ENCODE measurements around the gene FRMPD2.
"Not testable (repeated sequence)": the region's sequence is repeated elsewhere in the genome, so short reads cannot be mapped to it uniquely, and the experiment has no call there.

Gene FRMPD2

GRCh38 chr10:48251525-48252353, 22.8 kb downstream of the FRMPD2 start:
- DNase-seq, result no peak

GRCh38 chr10:48251152-48251524, 23.4 kb downstream of the FRMPD2 start:
- DNase-seq, result no peak

- DNase-seq, result no peak
Measured at GRCh38 chr10:48249763-48250351, 24.6 kb downstream of the FRMPD2 start.

- no peak for DNase-seq
Measured at GRCh38 chr10:48249004-48249762, 25.3 kb downstream of the FRMPD2 start.

GRCh38 chr10:48248462-48248861, 26.0 kb downstream of the FRMPD2 start:
- no peak for DNase-seq

DNA sequence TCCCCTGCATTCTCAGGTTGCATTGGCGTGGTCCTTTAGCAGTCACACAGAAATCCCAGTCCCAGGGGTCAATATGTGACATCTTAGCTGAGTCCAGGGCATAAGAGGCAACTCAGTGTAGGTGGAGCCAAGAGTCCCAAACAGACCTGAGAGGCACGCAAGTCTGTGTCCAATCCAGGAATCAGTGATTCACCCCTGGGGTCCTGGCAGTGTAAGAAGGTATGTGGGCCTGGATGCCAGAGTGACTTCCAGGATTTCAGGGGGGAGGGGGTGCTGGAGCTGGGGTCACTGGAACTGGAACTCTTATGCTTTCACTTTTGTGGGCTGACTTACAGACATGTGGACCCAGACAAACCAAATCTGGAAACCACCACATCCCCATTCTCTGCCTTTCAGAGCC, 26.8 kb downstream of the FRMPD2 start:
- DNase-seq, result no peak

DNA sequence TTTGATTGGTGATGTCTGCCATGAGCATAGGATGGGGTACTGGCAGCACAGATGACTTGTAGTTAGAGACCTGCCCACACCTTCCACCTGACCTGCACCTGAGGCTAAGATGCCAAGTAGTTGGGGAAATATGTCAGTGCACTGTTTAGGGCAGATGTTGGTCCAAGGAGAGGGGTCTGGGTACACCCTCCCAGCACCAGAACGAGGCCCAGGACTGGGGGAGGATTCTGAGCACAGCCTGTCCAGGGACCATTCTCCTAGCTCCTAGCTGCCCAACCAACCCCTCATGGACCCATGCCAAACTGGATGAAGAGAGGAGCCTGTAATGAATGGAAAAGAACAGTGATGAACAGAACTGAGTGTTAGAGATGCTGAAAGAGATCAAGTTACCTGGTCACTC, 28.0 kb downstream of the FRMPD2 start:
- DNase-seq, result no peak

DNA sequence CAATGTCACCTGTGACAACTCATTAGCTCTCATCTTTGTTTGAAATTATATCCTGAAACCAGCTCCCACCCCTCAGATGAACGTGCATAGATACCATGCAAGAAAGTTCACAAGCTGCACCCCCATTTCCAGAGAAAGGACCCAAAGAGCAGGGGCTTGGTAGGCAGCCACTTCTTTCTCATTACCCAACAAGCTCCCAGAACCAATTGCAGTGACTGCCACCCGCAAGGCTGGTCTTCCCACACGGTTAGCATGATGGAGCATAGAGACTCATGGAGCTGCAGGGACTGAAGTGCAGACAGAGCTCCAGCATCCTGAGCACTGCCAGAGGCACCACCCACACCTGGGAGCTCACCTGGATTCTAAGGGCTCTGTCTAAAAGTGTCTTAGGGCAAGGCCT, 28.5 kb downstream of the FRMPD2 start:
- no peak for DNase-seq

DNA sequence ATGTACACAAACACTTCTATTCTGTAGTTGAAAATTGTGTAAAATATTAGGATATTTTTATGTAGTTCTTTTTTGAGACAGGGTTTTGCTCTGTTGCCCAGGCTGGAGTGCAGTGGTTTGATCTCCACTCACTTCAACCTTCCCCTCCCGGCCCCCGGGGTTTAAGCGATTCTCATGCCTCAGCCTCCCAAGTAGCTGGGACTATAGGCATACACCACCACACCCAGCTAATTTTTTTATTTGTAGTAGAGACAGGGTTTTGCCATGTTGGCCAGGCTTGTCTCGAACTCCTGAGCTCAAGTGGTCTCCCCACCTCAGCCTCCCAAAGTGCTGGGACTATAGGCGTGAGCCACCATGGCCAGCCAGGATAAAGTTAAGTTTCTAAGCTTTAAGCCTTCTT, 30.6 kb downstream of the FRMPD2 start:
- DNase-seq, result not testable (repeated sequence)

DNA sequence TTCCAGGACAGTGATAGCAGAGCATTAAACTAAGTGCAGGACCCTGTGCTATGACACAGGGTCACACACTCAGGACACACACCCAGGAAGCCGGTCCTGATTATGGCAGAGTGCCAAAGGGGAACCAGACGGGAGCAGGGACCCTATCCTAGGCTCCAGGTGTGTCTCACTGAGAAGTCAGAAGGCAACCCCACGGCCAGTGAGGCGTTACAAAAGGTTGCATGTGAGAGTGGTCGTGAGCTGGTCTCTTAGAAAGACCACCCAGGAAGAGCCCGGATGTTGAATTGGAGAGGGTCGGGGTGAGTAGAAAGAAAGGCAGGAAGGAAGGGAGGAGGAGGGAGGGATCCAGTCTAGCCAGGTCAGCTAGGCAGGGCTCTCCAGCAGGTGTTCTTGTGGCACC, 31.0 kb downstream of the FRMPD2 start:
- no peak for DNase-seq

DNA sequence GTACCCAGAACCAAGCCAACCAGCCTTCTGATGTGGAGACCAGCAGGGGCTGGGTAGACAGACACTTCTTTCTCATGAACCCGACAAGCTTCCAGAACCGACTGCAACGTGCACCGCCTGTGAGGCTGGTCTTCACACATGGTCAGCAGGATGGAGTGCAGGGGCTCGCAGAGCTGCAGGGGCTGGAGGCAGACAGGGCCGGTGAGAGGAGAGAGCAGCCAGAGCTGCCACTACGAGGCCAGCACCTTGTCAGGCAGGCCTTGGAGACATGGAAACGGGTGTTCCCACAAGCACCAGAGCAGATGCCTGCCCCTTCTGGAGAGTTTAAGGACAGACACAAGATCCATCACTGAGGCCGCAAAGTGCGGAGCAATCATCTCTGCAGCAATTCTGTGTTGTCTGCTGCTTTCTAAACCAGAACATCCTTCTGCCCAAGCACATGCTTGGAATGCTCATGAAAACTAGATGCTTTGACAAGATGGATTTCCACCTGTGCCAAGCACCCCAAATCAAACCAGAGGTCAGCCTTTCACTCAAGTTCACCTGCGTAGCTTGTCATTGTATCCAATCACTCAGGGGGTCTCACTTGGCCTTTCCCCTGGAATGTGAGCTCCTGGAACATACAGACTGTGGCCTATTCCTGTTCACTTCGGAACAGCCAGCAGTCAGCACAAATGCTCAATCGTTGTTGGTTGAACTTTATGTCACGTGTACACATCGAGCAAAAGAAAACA, 32.2 kb downstream of the FRMPD2 start:
- no peak for DNase-seq

DNA sequence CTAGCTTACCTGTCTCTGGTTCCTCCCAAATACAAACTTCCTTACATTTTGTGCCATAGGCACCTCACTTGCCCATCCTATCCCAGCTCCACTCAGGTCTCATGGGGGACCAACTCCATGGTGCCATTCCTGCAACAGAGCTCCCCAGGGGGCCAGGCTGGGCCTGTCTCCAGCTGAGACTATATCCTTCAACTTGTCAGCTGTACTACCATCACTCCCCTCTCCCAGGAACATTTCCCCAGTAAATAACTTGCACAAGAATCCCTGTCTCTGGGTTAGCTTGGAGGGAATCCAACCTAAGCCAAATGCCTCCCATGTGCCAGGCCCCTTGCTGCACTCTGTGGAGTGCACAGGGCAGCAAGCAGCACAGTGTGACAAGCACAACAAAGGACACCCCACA, 33.2 kb downstream of the FRMPD2 start:
- no peak for DNase-seq

DNA sequence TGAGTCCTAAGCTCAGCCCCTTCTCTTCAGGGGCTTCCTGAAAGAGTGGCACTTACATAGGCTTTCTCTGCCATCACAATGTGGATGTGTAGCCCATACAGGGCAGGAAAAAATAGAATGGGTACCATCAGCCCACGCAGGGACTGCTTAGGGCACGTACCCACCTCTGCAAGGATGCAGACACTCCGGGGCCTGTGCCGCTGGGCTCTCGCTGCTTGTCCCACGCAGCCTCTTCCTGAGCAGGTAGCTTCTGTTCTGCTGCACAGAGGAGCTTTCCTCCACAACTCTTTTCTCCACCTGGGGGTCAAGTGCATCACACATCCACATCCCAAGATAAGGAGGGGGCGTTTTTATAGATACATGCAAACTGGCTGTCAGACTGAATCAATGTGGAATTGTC, 34.3 kb downstream of the FRMPD2 start:
- no peak for DNase-seq

- DNase-seq, result no peak
Measured at GRCh38 chr10:48239618-48240017, 34.9 kb downstream of the FRMPD2 start.

GRCh38 chr10:48238826-48239520, 35.5 kb downstream of the FRMPD2 start:
- DNase-seq, result no peak

DNA sequence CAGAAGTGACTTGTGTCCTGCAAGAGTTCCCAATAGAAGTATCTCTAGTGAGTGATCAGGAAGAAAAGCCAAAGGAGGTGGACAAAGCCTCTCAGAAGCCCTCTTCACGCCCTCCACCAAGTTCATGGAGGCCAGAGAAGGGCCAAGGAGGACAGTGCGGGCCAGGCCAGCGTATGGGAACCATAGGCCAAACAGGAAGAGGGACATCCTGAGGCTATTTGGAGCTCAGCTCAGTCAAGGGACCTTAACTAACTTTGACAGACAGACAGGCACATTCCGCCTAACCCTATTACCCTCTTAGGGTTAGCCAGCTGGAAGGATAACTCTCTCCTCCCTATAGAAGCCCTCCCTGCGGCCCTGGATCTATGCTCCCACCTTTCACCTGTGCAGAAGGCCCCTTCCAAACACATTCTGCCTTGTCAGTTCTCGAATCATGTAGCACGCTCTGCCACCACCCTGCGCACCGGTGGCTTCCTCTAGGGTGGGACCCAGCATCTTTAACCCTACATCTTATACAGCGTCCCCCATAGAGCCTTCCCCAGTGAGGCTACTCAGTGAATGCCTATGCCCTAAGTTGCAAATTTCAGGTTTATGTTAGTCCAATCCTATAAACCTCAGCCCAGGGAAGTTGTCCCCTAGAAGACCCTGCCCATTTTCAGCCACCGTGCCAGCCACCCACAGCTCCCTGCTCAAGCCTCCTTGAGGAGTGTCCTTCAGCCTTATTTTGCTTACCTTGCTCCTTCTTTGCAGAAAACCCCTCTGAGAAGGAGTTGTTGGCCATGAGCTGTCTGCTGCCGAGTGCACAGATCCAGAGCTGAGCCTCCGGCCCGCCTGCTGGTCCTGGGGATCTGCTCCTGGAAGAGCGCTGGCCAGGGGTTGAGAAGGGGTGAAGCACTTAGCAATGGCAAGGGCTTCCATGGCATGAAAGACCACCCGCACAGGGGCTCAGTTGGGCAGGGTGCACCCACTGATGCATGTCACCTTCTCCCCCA, 36.9 kb downstream of the FRMPD2 start:
- DNase-seq, result no peak

DNA sequence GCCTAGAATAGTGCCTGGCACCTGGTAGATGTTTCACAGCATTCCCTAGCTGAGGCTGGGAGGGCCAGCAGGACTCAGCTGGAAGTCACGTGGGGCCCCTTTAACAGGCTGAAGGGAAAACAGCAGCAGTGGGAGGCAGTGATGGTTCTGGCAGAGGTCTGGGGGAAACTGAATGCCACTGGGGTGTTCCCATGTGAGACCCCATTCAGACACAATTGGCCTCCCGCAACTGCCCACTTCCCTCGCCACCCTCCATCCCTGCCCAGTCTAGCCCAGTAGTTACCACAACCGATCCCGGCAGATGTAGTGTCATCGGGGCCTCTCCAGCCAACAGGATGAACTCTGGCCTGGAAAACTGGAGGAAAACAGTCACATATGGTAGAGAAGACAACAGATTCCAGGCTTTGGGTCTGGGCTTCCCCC, 38.3 kb downstream of the FRMPD2 start:
- no peak for DNase-seq

DNA sequence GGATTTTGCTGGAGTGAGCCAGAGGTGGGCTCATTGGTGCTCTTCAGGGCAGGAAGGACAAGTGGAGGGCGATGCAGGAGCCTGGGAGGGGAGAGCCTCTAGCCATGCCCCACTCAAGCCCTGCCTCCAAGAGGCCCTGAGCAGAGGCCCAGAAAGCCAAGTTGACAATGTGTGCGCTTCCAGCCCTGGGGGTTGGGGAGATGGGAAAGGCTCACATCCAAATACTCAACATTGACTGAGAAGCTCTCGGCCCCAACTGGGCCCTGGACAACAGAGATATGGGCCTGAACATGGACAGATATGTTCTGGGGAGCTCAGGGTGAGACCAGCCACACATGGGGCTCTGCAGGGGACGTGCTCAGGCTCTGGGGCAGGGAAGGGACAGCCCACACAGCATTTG, 39.0 kb downstream of the FRMPD2 start:
- no peak for DNase-seq

DNA sequence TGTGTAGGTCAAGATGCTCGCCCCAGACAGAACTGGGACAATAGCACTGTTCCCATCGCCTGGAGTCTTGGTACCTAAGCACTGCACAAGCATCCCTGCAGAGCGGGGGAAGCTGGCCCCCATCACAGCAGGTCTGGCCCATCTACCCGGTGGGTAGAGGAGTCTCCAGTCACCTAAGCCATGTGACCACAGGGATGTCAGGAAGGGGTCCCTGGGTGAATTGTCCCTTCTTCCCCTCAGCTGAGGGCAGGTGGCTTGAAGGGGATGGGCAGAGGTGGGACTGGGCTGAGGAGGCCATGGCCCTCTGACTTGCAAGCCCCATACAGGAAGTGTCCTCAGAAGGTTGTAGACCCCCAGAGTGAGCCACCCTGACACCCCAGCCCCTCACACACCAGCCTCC, 39.7 kb downstream of the FRMPD2 start:
- no peak for DNase-seq

GRCh38 chr10:48234295-48234694, 40.2 kb downstream of the FRMPD2 start:
- no peak for DNase-seq

- no peak for DNase-seq
Measured at GRCh38 chr10:48233559-48234005, 40.9 kb downstream of the FRMPD2 start.
